Hematopoietic multipotent progenitor cell (in vitro differentiated cells): ENCODE measurements around the gene TMEM9. TPM values are rescaled to one million over a fixed set of nuclear protein-coding genes. Genes with fewer than 3 reads are reported as not detected.

ENCODE experiments used
- DNase-seq, 3 donors: peaks; one replicate each; pipeline ENCODE4 v3.0.0-alpha.2; 2011 to 2015; ENCODE audit warnings: low read depth in 2 of 3, low spot score in 2 of 3
- total RNA-seq: library from RNA; depleted of rRNA; stranded (reverse); fragments of >200 nt; gene quantifications from one replicate; pipeline ENCODE4 v1.2.3, GENCODE V29; 2012

TMEM9 gene
- total RNA-seq, 1 donor = 70.3 TPM

- no peak for DNase-seq
Observed at GRCh38 chr1:201111156-201111555, 43.1 kb downstream of the TMEM9 start.

- no peak for DNase-seq
Observed at GRCh38 chr1:201110616-201111015, 43.7 kb downstream of the TMEM9 start.

- no peak for DNase-seq
Observed at GRCh38 chr1:201110138-201110537, 44.1 kb downstream of the TMEM9 start.

- no peak for DNase-seq
Observed at GRCh38 chr1:201109651-201110050, 44.6 kb downstream of the TMEM9 start.

GRCh38 chr1:201108614-201109013 lies 45.7 kb downstream of the TMEM9 start:
- DNase-seq = no peak

GRCh38 chr1:201105688-201106087 lies 48.6 kb downstream of the TMEM9 start:
- no peak for DNase-seq

- no peak for DNase-seq
Observed at GRCh38 chr1:201104141-201104540, 50.1 kb downstream of the TMEM9 start.

GRCh38 chr1:201103666-201104065 lies 50.6 kb downstream of the TMEM9 start:
- no peak for DNase-seq

GRCh38 chr1:201100169-201100930 lies 53.9 kb downstream of the TMEM9 start:
- DNase-seq = no peak

GRCh38 chr1:201098992-201099677 lies 55.1 kb downstream of the TMEM9 start:
- no peak for DNase-seq

- DNase-seq = no peak
Observed at GRCh38 chr1:201096977-201097856, 57.1 kb downstream of the TMEM9 start.

GRCh38 chr1:201096041-201096461 lies 58.2 kb downstream of the TMEM9 start:
- DNase-seq = no peak

- DNase-seq = no peak
Observed at GRCh38 chr1:201095581-201095980, 58.7 kb downstream of the TMEM9 start.

- no peak for DNase-seq
Observed at GRCh38 chr1:201094832-201095231, 59.4 kb downstream of the TMEM9 start.

- no peak for DNase-seq
Observed at GRCh38 chr1:201093962-201094361, 60.3 kb downstream of the TMEM9 start.

- no peak for DNase-seq
Observed at GRCh38 chr1:201093561-201093960, 60.7 kb downstream of the TMEM9 start.

GRCh38 chr1:201092738-201093137 lies 61.5 kb downstream of the TMEM9 start:
- no peak for DNase-seq

- no peak for DNase-seq
Observed at GRCh38 chr1:201091256-201091655, 63.0 kb downstream of the TMEM9 start.

- DNase-seq = no peak
Observed at GRCh38 chr1:201090541-201090940, 63.7 kb downstream of the TMEM9 start.

- no peak for DNase-seq
Observed at GRCh38 chr1:201089596-201089995, 64.7 kb downstream of the TMEM9 start.

GRCh38 chr1:201088901-201089525 lies 65.3 kb downstream of the TMEM9 start:
- no peak for DNase-seq
